Activated CD4-positive, alpha-beta T cell treated with anti-CD3 and anti-CD28 coated beads for 24 hours (primary cell): ENCODE data around the gene POU6F2.
"Not testable (repeated sequence)": the region's sequence is repeated elsewhere in the genome, so short reads cannot be mapped to it uniquely, and the experiment has no call there.

Experiments used
- DNase-seq, 2 donors: peaks; one replicate each; pipeline ENCODE4 v3.0.0-alpha.2; 2020; ENCODE audit warnings: low read depth in 2 of 2

The POU6F2 gene

GRCh38 chr7:38978491-38978890 lies 782 bp downstream of the POU6F2 start:
- no peak for DNase-seq

- DNase-seq: no peak
Observed at GRCh38 chr7:38992203-38992602, 14.5 kb downstream of the POU6F2 start.

- DNase-seq: no peak
Observed at GRCh38 chr7:39001595-39001994, 23.9 kb downstream of the POU6F2 start.

- no peak for DNase-seq
Observed at GRCh38 chr7:39002755-39003154, 25.0 kb downstream of the POU6F2 start.

- no peak for DNase-seq
Observed at GRCh38 chr7:39005036-39005435, 27.3 kb downstream of the POU6F2 start.

- DNase-seq: no peak
Observed at GRCh38 chr7:39005461-39005860, 27.8 kb downstream of the POU6F2 start.

- DNase-seq: not testable (repeated sequence)
Observed at GRCh38 chr7:39013049-39013939, 35.6 kb downstream of the POU6F2 start.

GRCh38 chr7:39016609-39017008 lies 38.9 kb downstream of the POU6F2 start:
- DNase-seq: no peak

GRCh38 chr7:39017369-39017915 lies 39.7 kb downstream of the POU6F2 start:
- DNase-seq: no peak

- DNase-seq: no peak
Observed at GRCh38 chr7:39022796-39023195, 45.1 kb downstream of the POU6F2 start.

GRCh38 chr7:39027491-39027890 lies 49.8 kb downstream of the POU6F2 start:
- DNase-seq: no peak

- no peak for DNase-seq
Observed at GRCh38 chr7:39033885-39034624, 56.3 kb downstream of the POU6F2 start.

- DNase-seq: no peak
Observed at GRCh38 chr7:39035156-39035555, 57.4 kb downstream of the POU6F2 start.

GRCh38 chr7:39035903-39036302 lies 58.2 kb downstream of the POU6F2 start:
- no peak for DNase-seq

- DNase-seq: no peak
Observed at GRCh38 chr7:39042670-39043069, 65.0 kb downstream of the POU6F2 start.

GRCh38 chr7:39043531-39043930 lies 65.8 kb downstream of the POU6F2 start:
- no peak for DNase-seq

- DNase-seq: no peak
Observed at GRCh38 chr7:39044489-39044888, 66.8 kb downstream of the POU6F2 start.

- DNase-seq: no peak
Observed at GRCh38 chr7:39045231-39045630, 67.5 kb downstream of the POU6F2 start.

- DNase-seq: no peak
Observed at GRCh38 chr7:39051279-39051678, 73.6 kb downstream of the POU6F2 start.

GRCh38 chr7:39051707-39052106 lies 74.0 kb downstream of the POU6F2 start:
- DNase-seq: no peak

GRCh38 chr7:39054731-39055130 lies 77.0 kb downstream of the POU6F2 start:
- DNase-seq: no peak

GRCh38 chr7:39056153-39056552 lies 78.4 kb downstream of the POU6F2 start:
- no peak for DNase-seq

GRCh38 chr7:39062811-39063210 lies 85.1 kb downstream of the POU6F2 start:
- no peak for DNase-seq
